OCI-LY7 (cell line): ENCODE results near the gene JPH3. TPM values are rescaled to one million over a fixed set of nuclear protein-coding genes. Genes with fewer than 3 reads are reported as not detected.

Source experiments
- BruUV-seq: library from RNA; stranded (reverse); fragments of 400-500 nt; replicated peaks from 2 replicates; lab custom pipeline; 2021; lab: Mats Ljungman, UMichigan
- CTCF ChIA-PET: fragments of 300-600 bp; sonication (Branson Sonifier 250); formaldehyde crosslinking; loops from one replicate; lab custom pipeline; 2022; ENCODE audit warnings: antibody characterized with exemption; ENCODE audit not compliant: unreplicated experiment; lab: Charles Lee
- POLR2A ChIA-PET: fragments of 300-600 bp; sonication (Branson Sonifier 250); formaldehyde crosslinking; loops from one replicate; lab custom pipeline; 2022; ENCODE audit warnings: antibody characterized with exemption; lab: Charles Lee
- DNase-seq: peaks from one replicate; pipeline ENCODE4 v3.0.0-alpha.2; 2015; ENCODE audit warnings: low spot score
- H2AFZ ChIP-seq: fragments of 200-600 bp; sonication (generic), shearing (Covaris generic); 2 replicates; pipeline ENCODE4 v1.6.1; 2014; ENCODE audit warnings: mild to moderate bottlenecking, antibody characterized with exemption, low read length, moderate library complexity
- H3K27ac ChIP-seq: fragments of 200-600 bp; sonication (generic); 2 replicates; pipeline ENCODE4 v1.5.1; 2014; ENCODE audit warnings: mixed run types, low read depth, mild to moderate bottlenecking, moderate library complexity, low read length, inconsistent platforms; ENCODE audit not compliant: poor library complexity, severe bottlenecking
- H3K36me3 ChIP-seq: fragments of 200-600 bp; sonication (generic); 2 replicates; pipeline ENCODE4 v1.6.1; 2014; ENCODE audit warnings: mild to moderate bottlenecking, antibody characterized with exemption, low read length, moderate library complexity, mixed read lengths; ENCODE audit not compliant: insufficient read depth
- H3K4me1 ChIP-seq: fragments of 200-600 bp; sonication (generic); 2 replicates; pipeline ENCODE4 v1.5.1; 2014; ENCODE audit warnings: mild to moderate bottlenecking, low read length; ENCODE audit not compliant: insufficient read depth, poor library complexity, severe bottlenecking
- H3K4me2 ChIP-seq: fragments of 200-600 bp; sonication (generic); 2 replicates; pipeline ENCODE4 v1.6.1; 2014; ENCODE audit warnings: mild to moderate bottlenecking, low read length
- H3K4me3 ChIP-seq: fragments of 200-600 bp; sonication (generic); 2 replicates; pipeline ENCODE4 v1.5.1; 2014; ENCODE audit warnings: mild to moderate bottlenecking, low read depth, low read length; ENCODE audit not compliant: poor library complexity, severe bottlenecking
- H3K79me2 ChIP-seq: fragments of 200-600 bp; sonication (generic); 2 replicates; pipeline ENCODE4 v1.6.1; 2016; ENCODE audit warnings: low read depth, mild to moderate bottlenecking, low read length, moderate library complexity, mixed read lengths; ENCODE audit not compliant: insufficient read depth
- H3K9me2 ChIP-seq: fragments of 200-600 bp; sonication (generic); 2 replicates; pipeline ENCODE4 v1.6.1; 2016; ENCODE audit warnings: mild to moderate bottlenecking, low read length, mixed read lengths; ENCODE audit not compliant: insufficient read depth
- H3K9me3 ChIP-seq: fragments of 200-600 bp; sonication (generic); 2 replicates; pipeline ENCODE4 v1.6.1; 2014; ENCODE audit warnings: mild to moderate bottlenecking, mixed run types, low read length, mixed read lengths
- H4K20me1 ChIP-seq: fragments of 200-600 bp; sonication (generic); 2 replicates; pipeline ENCODE4 v1.6.1; 2014; ENCODE audit warnings: mild to moderate bottlenecking, antibody characterized with exemption, low read length, moderate library complexity, mixed read lengths; ENCODE audit not compliant: insufficient read depth
- EZH2phosphoT487 ChIP-seq: fragments of 200-600 bp; sonication (generic); IDR thresholded peaks from 2 replicates; pipeline ENCODE4 v1.6.1; 2018; ENCODE audit warnings: low read depth, borderline replicate concordance, mild to moderate bottlenecking, mixed run types, antibody characterized with exemption, low read length, moderate library complexity, mixed read lengths
- intact Hi-C: fragments of 100-400 bp; cut with micrococcal nuclease; formaldehyde crosslinking; loops from one replicate; pipeline ENCODE4 v1.10.0; 2022; ENCODE audit not compliant: unreplicated experiment
- total RNA-seq, 2 experiments: library from RNA; depleted of rRNA in 1 of 2; stranded (reverse); fragments of >200 nt in 1 of 2; shearing (Covaris generic) in 1 of 2; gene quantifications; 2 replicates each; pipeline ENCODE4 v1.2.3, GENCODE V29; 2014 to 2022
- TF ChIP-seq, protein P1 (sequence below): fragments of 200-600 bp; sonication (generic); conservative IDR thresholded peaks from 2 replicates; pipeline ENCODE4 v1.5.1; 2014; ENCODE audit warnings: mild to moderate bottlenecking, antibody characterized with exemption, low read length, moderate library complexity, mixed read lengths

Gene JPH3
- total RNA-seq, 2 experiments from 2014 or later = not detected

- Histone ChIP-seq H3K4me1 (no peaks in the 10 kb centered on the region), H2AFZ (no peak overlapping the region), H3K36me3 (no peaks in the 10 kb centered on the region), H3K27ac (no peak overlapping the region), H3K4me2 (no peak overlapping the region), H4K20me1 (no peaks in the 10 kb centered on the region), H3K9me2 (no peaks in the 10 kb centered on the region), H3K4me3 (no peak overlapping the region), H3K9me3 (no peaks in the 10 kb centered on the region), H3K79me2 (no peaks in the 10 kb centered on the region)
- POLR2A ChIA-PET = no interaction called here
- DNase-seq = no peak
- no TSS peak for BruUV-seq
- TF ChIP-seq, protein P1, sequence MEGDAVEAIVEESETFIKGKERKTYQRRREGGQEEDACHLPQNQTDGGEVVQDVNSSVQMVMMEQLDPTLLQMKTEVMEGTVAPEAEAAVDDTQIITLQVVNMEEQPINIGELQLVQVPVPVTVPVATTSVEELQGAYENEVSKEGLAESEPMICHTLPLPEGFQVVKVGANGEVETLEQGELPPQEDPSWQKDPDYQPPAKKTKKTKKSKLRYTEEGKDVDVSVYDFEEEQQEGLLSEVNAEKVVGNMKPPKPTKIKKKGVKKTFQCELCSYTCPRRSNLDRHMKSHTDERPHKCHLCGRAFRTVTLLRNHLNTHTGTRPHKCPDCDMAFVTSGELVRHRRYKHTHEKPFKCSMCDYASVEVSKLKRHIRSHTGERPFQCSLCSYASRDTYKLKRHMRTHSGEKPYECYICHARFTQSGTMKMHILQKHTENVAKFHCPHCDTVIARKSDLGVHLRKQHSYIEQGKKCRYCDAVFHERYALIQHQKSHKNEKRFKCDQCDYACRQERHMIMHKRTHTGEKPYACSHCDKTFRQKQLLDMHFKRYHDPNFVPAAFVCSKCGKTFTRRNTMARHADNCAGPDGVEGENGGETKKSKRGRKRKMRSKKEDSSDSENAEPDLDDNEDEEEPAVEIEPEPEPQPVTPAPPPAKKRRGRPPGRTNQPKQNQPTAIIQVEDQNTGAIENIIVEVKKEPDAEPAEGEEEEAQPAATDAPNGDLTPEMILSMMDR = no peak
- TF ChIP-seq EZH2phosphoT487 = no peak
- intact Hi-C loops = no loop called here
- CTCF ChIA-PET = no interaction called here
These were observed 23.0 kb downstream of the JPH3 start for GRCh38 chr16:87625241-87625797.

DNA sequence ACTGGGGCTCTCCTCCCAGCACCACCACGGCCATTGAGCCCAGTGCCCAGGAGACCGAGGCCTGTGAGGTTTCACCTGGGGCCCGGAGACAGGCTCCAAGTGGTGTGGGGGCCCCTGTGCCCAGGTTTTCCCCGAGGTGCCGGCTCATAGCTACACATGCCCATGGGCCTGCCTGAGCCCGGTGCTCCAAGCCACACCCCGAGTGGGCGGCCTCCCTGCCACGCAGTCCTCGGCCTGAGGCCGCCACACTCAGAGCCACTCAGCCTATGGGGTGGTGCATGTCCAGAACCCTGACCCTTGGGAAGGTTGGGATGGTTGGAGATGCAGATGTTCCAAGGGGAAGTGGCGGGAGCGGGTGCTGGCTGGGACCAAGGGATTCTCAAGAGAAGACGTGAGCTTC, 24.1 kb downstream of the JPH3 start:
- intact Hi-C loops = no loop called here
- Histone ChIP-seq H3K9me2 (no peaks in the 10 kb centered on the region), H3K4me1 (no peaks in the 10 kb centered on the region), H3K79me2 (no peaks in the 10 kb centered on the region), H3K36me3 (no peaks in the 10 kb centered on the region), H4K20me1 (no peaks in the 10 kb centered on the region), H2AFZ (no peak overlapping the region), H3K9me3 (no peaks in the 10 kb centered on the region), H3K4me2 (no peak overlapping the region), H3K4me3 (no peak overlapping the region), H3K27ac (no peak overlapping the region)
- TF ChIP-seq EZH2phosphoT487 = no peak
- TF ChIP-seq, protein P1 = no peak
- ChIA-PET CTCF (no interaction called here), POLR2A (no interaction called here)
- no peak for DNase-seq
- no TSS peak for BruUV-seq

DNA sequence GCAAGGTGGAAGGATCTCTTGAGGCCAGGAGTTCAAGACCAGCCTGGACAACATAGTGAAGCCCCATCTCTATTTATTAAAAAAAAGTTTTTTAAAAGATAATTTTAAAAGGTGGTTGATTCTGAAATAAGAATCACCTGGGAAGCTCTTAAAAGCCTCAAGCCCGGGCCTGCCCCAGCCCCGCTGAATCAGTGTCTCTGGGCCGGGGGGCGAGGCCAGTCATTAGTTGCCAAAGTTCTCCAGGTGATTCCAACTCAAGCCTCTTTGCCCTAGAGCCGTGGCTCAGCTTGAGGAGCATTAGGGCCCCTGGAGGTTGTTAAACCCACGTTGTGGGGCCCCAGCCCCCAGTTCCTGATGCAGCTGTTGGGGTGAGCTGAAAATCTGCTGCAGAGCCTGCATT, 24.6 kb downstream of the JPH3 start:
- POLR2A ChIA-PET = no interaction called here
- H3K9me3 ChIP-seq = no peaks in the 10 kb centered on the region

More for the DNA sequence above, 24.6 kb downstream of the JPH3 start:
- Histone ChIP-seq H3K79me2 (no peaks in the 10 kb centered on the region), H3K4me2 (no peak overlapping the region), H3K36me3 (no peaks in the 10 kb centered on the region), H3K4me1 (no peaks in the 10 kb centered on the region), H4K20me1 (no peaks in the 10 kb centered on the region), H3K9me2 (no peaks in the 10 kb centered on the region), H3K27ac (no peak overlapping the region), H2AFZ (no peak overlapping the region), H3K4me3 (no peak overlapping the region)
- intact Hi-C loops = no loop called here
- CTCF ChIA-PET = interaction anchor here (0.8 kb wide), 1 partner anchor 9 kb away, joined by 3 read pairs; no protein-coding TSS in a partner anchor
- no TSS peak for BruUV-seq
- DNase-seq = no peak
- TF ChIP-seq, protein P1 = no peak
- TF ChIP-seq EZH2phosphoT487 = no peak
